Measurements from ENCODE around the gene MEIOB.

The MEIOB gene

GRCh38 chr16:1915732-1916639 is 44.0 kb upstream of the MEIOB start:
- Histone ChIP-seq H3K27me3 (ENCODE audit: insufficient read depth, low read length) (peaks cover 43% of the 10 kb centered on the region), H3K36me3 (ENCODE audit: insufficient read depth, low read length) (no peaks in the 10 kb centered on the region), H3K4me1 (ENCODE audit: control insufficient read depth, insufficient read depth, low read length, unreplicated experiment) (no peaks in the 10 kb centered on the region), H3K4me3 (ENCODE audit: low read depth, low read length) (no peak overlapping the region), H3K79me2 (ENCODE audit: control insufficient read depth, insufficient read depth, low read length, unreplicated experiment) (no peaks in the 10 kb centered on the region), H3K27ac (ENCODE audit: low read depth, low read length) (no peak overlapping the region), H2AFZ (ENCODE audit: low read length, unreplicated experiment) (no peak overlapping the region)

DNA sequence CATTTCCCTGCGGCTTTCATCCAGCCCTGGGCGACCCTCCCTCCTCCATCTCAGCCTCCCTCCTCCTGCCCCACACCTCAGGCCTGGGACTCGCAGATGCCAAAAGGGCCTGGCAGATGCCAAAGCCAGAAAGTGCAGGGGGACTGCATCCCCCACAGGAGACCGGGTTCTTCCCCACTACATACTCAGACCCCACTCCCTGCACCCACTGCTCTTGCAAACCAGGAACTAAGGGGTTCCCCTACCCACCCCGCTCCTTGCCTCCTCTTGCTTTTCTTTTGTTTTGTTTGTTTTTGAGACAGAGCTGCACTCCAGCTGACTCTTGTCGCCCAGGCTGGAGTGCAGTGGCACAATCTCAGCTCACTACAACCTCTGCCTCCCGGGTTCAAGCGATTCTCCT is 43.0 kb upstream of the MEIOB start:
- H3K27me3 ChIP-seq (ENCODE audit: insufficient read depth, low read length) = peaks cover 33% of the 10 kb centered on the region
- no peak overlapping the region for H3K27ac ChIP-seq (ENCODE audit: low read depth, low read length)
- no peaks in the 10 kb centered on the region for H3K36me3 ChIP-seq (ENCODE audit: insufficient read depth, low read length)
- no peak overlapping the region for H3K4me3 ChIP-seq (ENCODE audit: low read depth, low read length)
- no peak overlapping the region for H2AFZ ChIP-seq (ENCODE audit: low read length, unreplicated experiment)
- no peaks in the 10 kb centered on the region for H3K79me2 ChIP-seq (ENCODE audit: control insufficient read depth, insufficient read depth, low read length, unreplicated experiment)
- no peaks in the 10 kb centered on the region for H3K4me1 ChIP-seq (ENCODE audit: control insufficient read depth, insufficient read depth, low read length, unreplicated experiment)

DNA sequence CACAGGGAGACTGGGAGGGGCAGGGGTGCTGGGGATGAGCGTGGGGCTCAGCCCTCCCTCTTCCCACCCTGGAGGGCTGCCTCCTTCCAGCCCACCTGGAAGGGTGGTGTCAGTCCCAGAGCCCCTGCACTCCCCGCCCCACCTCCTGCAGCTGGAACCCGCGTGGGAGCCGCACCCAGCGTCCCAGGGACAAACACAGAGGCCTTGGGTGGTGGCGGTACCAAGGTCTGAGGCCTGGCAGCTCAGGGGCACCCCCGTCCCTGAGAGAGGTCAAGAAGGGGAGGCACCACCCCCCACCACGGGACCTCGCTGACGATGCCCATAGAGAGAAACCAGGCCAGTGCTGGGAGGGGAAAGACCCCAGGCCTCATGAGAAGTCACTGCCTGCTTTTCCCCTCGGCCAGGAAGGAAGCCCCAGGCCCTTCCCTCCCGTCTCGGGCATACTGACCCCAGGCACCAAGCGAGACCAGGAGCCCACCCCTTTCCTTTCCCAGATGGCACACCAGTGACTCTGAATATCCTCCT is 42.2 kb upstream of the MEIOB start:
- H3K36me3 ChIP-seq (ENCODE audit: insufficient read depth, low read length) = no peaks in the 10 kb centered on the region
- no peak overlapping the region for H3K4me3 ChIP-seq (ENCODE audit: low read depth, low read length)
- H3K79me2 ChIP-seq (ENCODE audit: control insufficient read depth, insufficient read depth, low read length, unreplicated experiment) = no peaks in the 10 kb centered on the region
- no peak overlapping the region for H3K27ac ChIP-seq (ENCODE audit: low read depth, low read length)
- H2AFZ ChIP-seq (ENCODE audit: low read length, unreplicated experiment) = no peak overlapping the region
- H3K27me3 ChIP-seq (ENCODE audit: insufficient read depth, low read length) = peaks cover 24% of the 10 kb centered on the region
- no peaks in the 10 kb centered on the region for H3K4me1 ChIP-seq (ENCODE audit: control insufficient read depth, insufficient read depth, low read length, unreplicated experiment)

- Histone ChIP-seq H2AFZ (ENCODE audit: low read length, unreplicated experiment) (no peak overlapping the region), H3K27me3 (ENCODE audit: insufficient read depth, low read length) (peaks cover 18% of the 10 kb centered on the region), H3K4me1 (ENCODE audit: control insufficient read depth, insufficient read depth, low read length, unreplicated experiment) (no peaks in the 10 kb centered on the region), H3K4me3 (ENCODE audit: low read depth, low read length) (no peak overlapping the region), H3K27ac (ENCODE audit: low read depth, low read length) (no peak overlapping the region), H3K79me2 (ENCODE audit: control insufficient read depth, insufficient read depth, low read length, unreplicated experiment) (no peaks in the 10 kb centered on the region), H3K36me3 (ENCODE audit: insufficient read depth, low read length) (no peaks in the 10 kb centered on the region)
Measured at GRCh38 chr16:1913327-1914083, 41.5 kb upstream of the MEIOB start.

GRCh38 chr16:1912215-1912543 is 40.2 kb upstream of the MEIOB start:
- Histone ChIP-seq H3K79me2 (ENCODE audit: control insufficient read depth, insufficient read depth, low read length, unreplicated experiment) (no peaks in the 10 kb centered on the region), H2AFZ (ENCODE audit: low read length, unreplicated experiment) (no peak overlapping the region), H3K27me3 (ENCODE audit: insufficient read depth, low read length) (peaks cover 10% of the 10 kb centered on the region), H3K27ac (ENCODE audit: low read depth, low read length) (no peak overlapping the region), H3K36me3 (ENCODE audit: insufficient read depth, low read length) (no peaks in the 10 kb centered on the region), H3K4me1 (ENCODE audit: control insufficient read depth, insufficient read depth, low read length, unreplicated experiment) (no peaks in the 10 kb centered on the region), H3K4me3 (ENCODE audit: low read depth, low read length) (no peak overlapping the region)

DNA sequence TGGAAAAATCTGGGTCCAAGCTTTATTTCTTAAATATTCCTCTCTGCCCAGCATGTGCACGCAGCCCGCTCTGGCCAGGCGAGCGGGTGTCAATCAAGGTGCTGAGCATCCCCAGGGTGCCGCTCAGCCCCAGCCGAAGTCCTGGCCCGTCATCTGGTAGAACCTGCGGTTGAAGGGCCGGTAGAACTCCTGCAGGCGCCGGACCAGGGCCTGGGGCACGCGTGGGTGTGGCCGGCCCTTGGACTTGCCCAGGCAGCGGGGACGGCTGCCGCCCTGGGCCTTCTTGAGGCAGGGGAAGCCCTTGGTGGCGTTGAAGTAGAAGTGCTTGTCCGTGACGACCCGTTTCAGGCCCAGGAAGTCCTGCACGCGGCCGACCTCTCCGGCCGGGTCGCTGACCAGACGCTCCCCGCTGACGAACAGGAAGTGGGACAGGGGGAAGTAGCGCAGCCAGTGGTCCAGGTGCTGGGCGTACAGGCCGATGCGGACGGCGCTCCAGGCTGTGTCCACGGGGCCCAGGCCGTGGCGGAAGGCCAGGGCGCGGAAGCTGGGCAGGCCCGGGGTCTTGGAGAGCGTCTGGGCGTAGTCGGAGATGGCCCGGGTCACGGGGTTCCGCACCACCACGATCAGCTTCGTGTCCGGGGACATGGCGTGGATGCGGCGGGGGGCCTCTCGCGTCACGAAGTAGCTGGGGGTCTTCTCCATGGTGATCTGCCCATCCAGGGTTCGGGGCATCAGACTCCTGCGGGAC is 39.7 kb upstream of the MEIOB start:
- Histone ChIP-seq H3K4me1 (ENCODE audit: control insufficient read depth, insufficient read depth, low read length, unreplicated experiment) (no peaks in the 10 kb centered on the region), H3K27ac (ENCODE audit: low read depth, low read length) (no peak overlapping the region), H3K36me3 (ENCODE audit: insufficient read depth, low read length) (no peaks in the 10 kb centered on the region), H3K27me3 (ENCODE audit: insufficient read depth, low read length) (peaks cover 4% of the 10 kb centered on the region), H2AFZ (ENCODE audit: low read length, unreplicated experiment) (no peak overlapping the region), H3K79me2 (ENCODE audit: control insufficient read depth, insufficient read depth, low read length, unreplicated experiment) (no peaks in the 10 kb centered on the region), H3K4me3 (ENCODE audit: low read depth, low read length) (no peak overlapping the region)

GRCh38 chr16:1909561-1910231 is 37.7 kb upstream of the MEIOB start:
- Histone ChIP-seq H3K79me2 (ENCODE audit: control insufficient read depth, insufficient read depth, low read length, unreplicated experiment) (no peaks in the 10 kb centered on the region), H3K4me1 (ENCODE audit: control insufficient read depth, insufficient read depth, low read length, unreplicated experiment) (no peaks in the 10 kb centered on the region), H3K27me3 (ENCODE audit: insufficient read depth, low read length) (peaks cover 4% of the 10 kb centered on the region; the same call in 1 of the 2 replicates), H3K36me3 (ENCODE audit: insufficient read depth, low read length) (no peaks in the 10 kb centered on the region), H3K27ac (ENCODE audit: low read depth, low read length) (no peak overlapping the region), H3K4me3 (ENCODE audit: low read depth, low read length) (no peak overlapping the region), H2AFZ (ENCODE audit: low read length, unreplicated experiment) (no peak overlapping the region)

GRCh38 chr16:1908983-1909382 is 37.0 kb upstream of the MEIOB start:
- Histone ChIP-seq H3K79me2 (ENCODE audit: control insufficient read depth, insufficient read depth, low read length, unreplicated experiment) (no peaks in the 10 kb centered on the region), H3K4me1 (ENCODE audit: control insufficient read depth, insufficient read depth, low read length, unreplicated experiment) (no peaks in the 10 kb centered on the region), H2AFZ (ENCODE audit: low read length, unreplicated experiment) (no peak overlapping the region), H3K27me3 (ENCODE audit: insufficient read depth, low read length) (peaks cover 9% of the 10 kb centered on the region; the same call in 1 of the 2 replicates), H3K4me3 (ENCODE audit: low read depth, low read length) (no peak overlapping the region), H3K27ac (ENCODE audit: low read depth, low read length) (no peak overlapping the region), H3K36me3 (ENCODE audit: insufficient read depth, low read length) (no peaks in the 10 kb centered on the region)

GRCh38 chr16:1908184-1908583 is 36.2 kb upstream of the MEIOB start:
- Histone ChIP-seq H3K4me3 (ENCODE audit: low read depth, low read length) (no peak overlapping the region), H3K79me2 (ENCODE audit: control insufficient read depth, insufficient read depth, low read length, unreplicated experiment) (no peaks in the 10 kb centered on the region), H3K36me3 (ENCODE audit: insufficient read depth, low read length) (no peaks in the 10 kb centered on the region), H2AFZ (ENCODE audit: low read length, unreplicated experiment) (no peak overlapping the region), H3K27me3 (ENCODE audit: insufficient read depth, low read length) (peaks cover 12% of the 10 kb centered on the region; the same call in 1 of the 2 replicates), H3K4me1 (ENCODE audit: control insufficient read depth, insufficient read depth, low read length, unreplicated experiment) (no peaks in the 10 kb centered on the region), H3K27ac (ENCODE audit: low read depth, low read length) (no peak overlapping the region)

All from ACC112 (cell line).